HEK293 (cell line): ENCODE results near the gene GSC2.

Experiments
- CTCF ChIA-PET: fragments of 350-600 bp; formaldehyde crosslinking; extraction: SDS; loops from one replicate; lab custom pipeline; 2021; ENCODE audit warnings: antibody characterized with exemption; lab: Yijun Ruan, JAX
- POLR2A ChIA-PET: fragments of 300-600 bp; formaldehyde crosslinking; extraction: SDS; loops from one replicate; lab custom pipeline; 2020; ENCODE audit warnings: antibody characterized with exemption, inconsistent platforms; lab: Yijun Ruan, JAX
- H3K27ac ChIP-seq: fragments of 200-500 bp; sonication (Bioruptor generic); 2 replicates; pipeline ENCODE4 v1.5.1; 2014; ENCODE audit warnings: low read depth, low read length, control low read depth, inconsistent platforms; ENCODE audit errors: extremely low read depth
- H3K36me3 ChIP-seq, 2 experiments: fragments of 200-500 bp in 1 of 2; sonication (Bioruptor generic) in 1 of 2; 1 replicate in 1 of 2; 2 replicates in 1 of 2; pipeline ENCODE4 v1.5.1; 2014 to 2017; ENCODE audit warnings: inconsistent platforms in 2 of 2, low read length in 2 of 2; ENCODE audit not compliant: control insufficient read depth in 2 of 2, insufficient read depth in 1 of 2
- H3K4me1 ChIP-seq: fragments of 200-500 bp; sonication (Bioruptor generic); 2 replicates; pipeline ENCODE4 v1.5.1; 2014; ENCODE audit warnings: mild to moderate bottlenecking, low read length, inconsistent platforms; ENCODE audit not compliant: control insufficient read depth, insufficient read depth
- H3K4me3 ChIP-seq: 2 replicates; pipeline ENCODE4 v1.5.1; 2011; ENCODE audit warnings: low read depth, mild to moderate bottlenecking, control low read depth, low read length, moderate library complexity
- H3K9me3 ChIP-seq: fragments of 200-500 bp; sonication (Bioruptor generic); 2 replicates; pipeline ENCODE4 v1.5.1; 2014; ENCODE audit warnings: low read depth, low read length, inconsistent platforms; ENCODE audit not compliant: control insufficient read depth, insufficient read depth
- HOXC10 ChIP-seq: sonication (generic); formaldehyde crosslinking; IDR thresholded peaks from 2 replicates; pipeline ENCODE4 v1.8.1; 2023; ENCODE audit warnings: mild to moderate bottlenecking, missing genetic modification reagents
- KLF17 ChIP-seq: fragments of 450-650 bp; formaldehyde crosslinking; IDR thresholded peaks from 2 replicates; pipeline ENCODE4 v1.5.1; 2016; ENCODE audit warnings: missing biosample characterization, missing genetic modification characterization
- KLF7 ChIP-seq: fragments of 450-650 bp; formaldehyde crosslinking; IDR thresholded peaks from 2 replicates; pipeline ENCODE4 v1.5.1; 2016; ENCODE audit warnings: missing biosample characterization, missing genetic modification characterization, borderline replicate concordance
- MYNN ChIP-seq: fragments of 450-650 bp; formaldehyde crosslinking; IDR thresholded peaks from 2 replicates; pipeline ENCODE4 v1.5.1; 2016; ENCODE audit warnings: missing biosample characterization, missing genetic modification characterization, borderline replicate concordance
- MZF1 ChIP-seq: fragments of 450-650 bp; formaldehyde crosslinking; IDR thresholded peaks from 2 replicates; pipeline ENCODE4 v1.5.1; 2017; ENCODE audit warnings: missing biosample characterization, missing genetic modification characterization, borderline replicate concordance
- SETDB1 ChIP-seq: IDR thresholded peaks from one replicate; pipeline ENCODE4 v1.6.1; 2017; ENCODE audit warnings: mild to moderate bottlenecking, low read length, moderate library complexity, mixed read lengths; ENCODE audit not compliant: insufficient read length
- SP2 ChIP-seq: fragments of 450-650 bp; formaldehyde crosslinking; IDR thresholded peaks from 2 replicates; pipeline ENCODE4 v1.5.1; 2016; ENCODE audit warnings: missing biosample characterization, missing genetic modification characterization
- ZBTB21 ChIP-seq: fragments of 450-650 bp; formaldehyde crosslinking; IDR thresholded peaks from 2 replicates; pipeline ENCODE4 v1.5.1; 2017; ENCODE audit warnings: missing biosample characterization, missing genetic modification characterization
- ZNF140 ChIP-seq: fragments of 450-650 bp; formaldehyde crosslinking; IDR thresholded peaks from 2 replicates; pipeline ENCODE4 v1.5.1; 2016; ENCODE audit warnings: missing biosample characterization, missing genetic modification characterization
- ZNF157 ChIP-seq: fragments of 450-650 bp; formaldehyde crosslinking; IDR thresholded peaks from 2 replicates; pipeline ENCODE4 v1.5.1; 2016; ENCODE audit warnings: missing biosample characterization, missing genetic modification characterization
- ZNF221 ChIP-seq: fragments of 450-650 bp; formaldehyde crosslinking; IDR thresholded peaks from 2 replicates; pipeline ENCODE4 v1.5.1; 2017; ENCODE audit warnings: missing biosample characterization, missing genetic modification characterization, borderline replicate concordance
- ZNF239 ChIP-seq: fragments of 450-650 bp; formaldehyde crosslinking; IDR thresholded peaks from 2 replicates; pipeline ENCODE4 v1.5.1; 2016; ENCODE audit warnings: missing biosample characterization, missing genetic modification characterization
- ZNF600 ChIP-seq: fragments of 450-650 bp; formaldehyde crosslinking; IDR thresholded peaks from 2 replicates; pipeline ENCODE4 v1.5.1; 2016; ENCODE audit warnings: missing biosample characterization, missing genetic modification characterization
- ZNF747 ChIP-seq: fragments of 450-650 bp; formaldehyde crosslinking; IDR thresholded peaks from 2 replicates; pipeline ENCODE4 v1.5.1; 2016; ENCODE audit warnings: missing biosample characterization, missing genetic modification characterization
- ZNF785 ChIP-seq: fragments of 450-650 bp; formaldehyde crosslinking; IDR thresholded peaks from 2 replicates; pipeline ENCODE4 v1.5.1; 2016; ENCODE audit warnings: missing biosample characterization, missing genetic modification characterization
- ZXDB ChIP-seq: fragments of 450-650 bp; formaldehyde crosslinking; IDR thresholded peaks from 2 replicates; pipeline ENCODE4 v1.5.1; 2016; ENCODE audit warnings: missing biosample characterization, missing genetic modification characterization

GSC2 gene

GRCh38 chr22:19120829-19121630, 29.1 kb downstream of the GSC2 start (continued):
- TF ChIP-seq ZNF221 (tag by site-specific recombination) = no peak
- no peak for TF ChIP-seq ZNF785 (tag by site-specific recombination)
- no peak for TF ChIP-seq ZNF157 (tag by site-specific recombination)
- no peak for TF ChIP-seq MZF1 (tag by site-specific recombination)

DNA sequence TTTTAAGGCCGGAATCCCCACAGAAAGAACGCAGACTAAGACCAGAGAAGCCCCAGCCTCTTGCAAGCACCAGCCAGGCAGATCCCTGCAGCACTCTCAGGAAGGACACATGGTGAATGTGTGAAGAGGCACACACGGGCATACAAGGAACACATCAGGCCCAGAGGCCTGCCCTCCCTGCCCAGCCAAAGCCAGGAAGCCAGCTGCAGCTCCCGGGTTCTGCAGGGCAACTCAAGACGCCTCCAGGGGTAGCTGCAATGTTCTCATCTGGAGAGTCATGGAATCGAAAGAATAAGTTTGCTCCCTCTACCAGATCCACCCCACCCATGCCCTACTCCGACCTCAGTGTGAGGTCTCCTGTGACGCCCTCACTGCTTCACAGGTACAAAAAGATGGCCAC, 30.1 kb downstream of the GSC2 start:
- no peak overlapping the region for H3K27ac ChIP-seq
- H3K36me3 ChIP-seq = peaks cover 0 to 40% of the 10 kb centered on the region in 2 experiments; a peak in 1 of 3 replicates
- no peak overlapping the region for H3K4me3 ChIP-seq
- ChIA-PET CTCF (interaction anchor here (1.4 to 1.8 kb wide), 2 partner anchors 9 to 24 kb away, joined by 3 to 4 read pairs; partner anchors contain the start of gene ESS2), POLR2A (no interaction called here)
- H3K4me1 ChIP-seq = no peaks in the 10 kb centered on the region
- no peaks in the 10 kb centered on the region for H3K9me3 ChIP-seq
- TF ChIP-seq KLF7 (tag by site-specific recombination) = no peak
- TF ChIP-seq SP2 (tag by site-specific recombination) = no peak
- TF ChIP-seq ZXDB = no peak
- TF ChIP-seq ZBTB21 (tag by site-specific recombination) = no peak
- no peak for TF ChIP-seq MYNN (tag by site-specific recombination)
- TF ChIP-seq, all 188 proteins: peak for 0

- ChIA-PET POLR2A (interaction anchor here (0.6 to 1.8 kb wide), 4 partner anchors 26 to 362 kb away, joined by 3 to 4 read pairs (median 4); partner anchors contain the start of genes CDC45, ESS2 and PRODH), CTCF (interaction anchor here (0.5 to 1.4 kb wide), 9 partner anchors 9 to 612 kb away, joined by 3 to 7 read pairs (median 3); partner anchors contain the start of gene ESS2)
- H3K27ac ChIP-seq = no peak overlapping the region
- H3K9me3 ChIP-seq = no peaks in the 10 kb centered on the region
- H3K4me3 ChIP-seq = no peak overlapping the region
- TF ChIP-seq KLF17 (tag by site-specific recombination) = no peak
- TF ChIP-seq ZNF140 (tag by site-specific recombination) = no peak
- TF ChIP-seq ZNF239 (tag by site-specific recombination) = no peak
- TF ChIP-seq MZF1 (tag by site-specific recombination) = no peak
- no peak for TF ChIP-seq SETDB1
- no peak for TF ChIP-seq ZNF747 (tag by site-specific recombination)
- no peak for TF ChIP-seq HOXC10 (CRISPR knock-in tag)
- peaks cover 0 to 46% of the 10 kb centered on the region in 2 experiments; a peak in 1 of 3 replicates for H3K36me3 ChIP-seq
- H3K4me1 ChIP-seq = no peaks in the 10 kb centered on the region
These were observed 31.7 kb downstream of the GSC2 start for GRCh38 chr22:19118329-19118880.

DNA sequence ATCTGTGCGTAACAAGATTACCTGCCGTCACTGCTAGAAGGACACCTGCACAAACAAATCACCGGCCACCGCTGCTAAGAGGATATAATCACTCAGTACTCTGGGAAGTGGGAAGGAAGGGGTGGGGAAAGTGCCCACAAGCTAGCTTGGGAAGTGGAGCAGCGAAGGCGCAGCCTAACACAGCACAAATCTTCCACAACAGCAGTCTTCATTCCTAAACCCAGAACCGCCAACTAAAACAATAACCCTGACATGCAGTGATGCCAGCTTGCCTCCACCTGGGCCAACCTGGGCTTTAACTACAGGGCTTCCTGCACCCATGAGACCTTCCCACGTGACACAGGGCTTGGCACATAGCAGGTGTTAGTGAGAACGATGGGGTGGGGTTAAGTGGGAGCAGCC, 33.0 kb downstream of the GSC2 start:
- H3K36me3 ChIP-seq = peaks cover 0 to 46% of the 10 kb centered on the region in 2 experiments; a peak in 1 of 3 replicates
- CTCF ChIA-PET = interaction anchor here (1.9 kb wide), 1 partner anchor 28 kb away, joined by 10 read pairs; the partner anchor contains the start of gene ESS2
- no peak for TF ChIP-seq ZNF239 (tag by site-specific recombination)
- TF ChIP-seq ZNF600 = peak; percentile 57; the same call in 1 of the 2 replicates
- TF ChIP-seq, all 188 proteins: peak for 1
- no peak overlapping the region for H3K27ac ChIP-seq
- no peak overlapping the region for H3K4me3 ChIP-seq
- H3K9me3 ChIP-seq = no peaks in the 10 kb centered on the region
- POLR2A ChIA-PET = interaction anchor here (0.5 to 1.8 kb wide), 3 partner anchors 9 to 363 kb away, joined by 4 to 8 read pairs (median 4); partner anchors contain the start of gene CDC45
- H3K4me1 ChIP-seq = no peaks in the 10 kb centered on the region
